Ovary (tissue), 3 donors: ENCODE results near the gene RGS11.

Experiments used
- CTCF ChIP-seq, 3 donors: fragments of 450-650 bp in 2 of 3; fragments of 200-600 bp in 1 of 3; IDR thresholded peaks; one replicate each; pipeline versions ENCODE4 v1.5.1 to v1.8.0; 2016 to 2022; ENCODE audit warnings: antibody characterized with exemption in 3 of 3, mild to moderate bottlenecking in 1 of 3
- EP300 ChIP-seq: sonication (generic); formaldehyde crosslinking; IDR thresholded peaks from one replicate; pipeline ENCODE4 v1.6.1; 2017; ENCODE audit warnings: antibody characterized with exemption
- POLR2A ChIP-seq: fragments of 450-650 bp; IDR thresholded peaks from one replicate; pipeline ENCODE4 v1.6.1; 2017; ENCODE audit warnings: antibody characterized with exemption, mild to moderate bottlenecking, moderate library complexity
- donor health status: DM: no; HTN: no; CAD: no.

GRCh38 chr16:311725-312124, 36.0 kb upstream of the RGS11 start:
- TF ChIP-seq CTCF (IDR thresholded peaks at IDR 0.05) (no peak), POLR2A (no peak), EP300 (no peak)
